Neuron (in vitro differentiated cells): ENCODE results near the gene CNN3.

Experiments used
- H2AFZ ChIP-seq: one replicate; pipeline ENCODE4 v1.6.1; 2013; ENCODE audit warnings: low read depth, mild to moderate bottlenecking, inconsistent platforms, low read length, moderate library complexity
- H3K27me3 ChIP-seq: one replicate; pipeline ENCODE4 v1.6.1; 2013; ENCODE audit warnings: low read length; ENCODE audit not compliant: insufficient read depth
- H3K36me3 ChIP-seq: one replicate; pipeline ENCODE4 v1.6.1; 2013; ENCODE audit warnings: low read length; ENCODE audit not compliant: insufficient read depth
- H3K4me1 ChIP-seq: one replicate; pipeline ENCODE4 v1.6.1; 2013; ENCODE audit warnings: low read length; ENCODE audit not compliant: insufficient read depth
- H3K4me3 ChIP-seq: 2 replicates; pipeline ENCODE4 v1.5.1; 2013; ENCODE audit warnings: mild to moderate bottlenecking, low read length, moderate library complexity
- H3K9me3 ChIP-seq: one replicate; pipeline ENCODE4 v1.6.1; 2013; ENCODE audit warnings: low read length

The CNN3 gene

GRCh38 chr1:94955767-94956632 lies 29.1 kb upstream of the CNN3 start:
- no peak overlapping the region for H2AFZ ChIP-seq

GRCh38 chr1:94954263-94955220 lies 27.6 kb upstream of the CNN3 start:
- no peaks in the 10 kb centered on the region for H3K9me3 ChIP-seq
- peaks cover 11% of the 10 kb centered on the region for H3K4me1 ChIP-seq
- no peaks in the 10 kb centered on the region for H3K36me3 ChIP-seq
- peak overlapping the region; percentile 4 for H2AFZ ChIP-seq
- no peaks in the 10 kb centered on the region for H3K27me3 ChIP-seq
- no peak overlapping the region for H3K4me3 ChIP-seq

More at GRCh38 chr1:94955767-94956632, 29.1 kb upstream of the CNN3 start:
- Histone ChIP-seq H3K4me1 (peaks cover 11% of the 10 kb centered on the region), H3K9me3 (no peaks in the 10 kb centered on the region), H3K27me3 (no peaks in the 10 kb centered on the region), H3K4me3 (no peak overlapping the region), H3K36me3 (no peaks in the 10 kb centered on the region)

GRCh38 chr1:94953746-94954145 lies 26.8 kb upstream of the CNN3 start:
- Histone ChIP-seq H3K4me1 (peaks cover 11% of the 10 kb centered on the region), H3K4me3 (no peak overlapping the region), H3K36me3 (no peaks in the 10 kb centered on the region), H3K9me3 (no peaks in the 10 kb centered on the region), H3K27me3 (no peaks in the 10 kb centered on the region), H2AFZ (no peak overlapping the region)

DNA sequence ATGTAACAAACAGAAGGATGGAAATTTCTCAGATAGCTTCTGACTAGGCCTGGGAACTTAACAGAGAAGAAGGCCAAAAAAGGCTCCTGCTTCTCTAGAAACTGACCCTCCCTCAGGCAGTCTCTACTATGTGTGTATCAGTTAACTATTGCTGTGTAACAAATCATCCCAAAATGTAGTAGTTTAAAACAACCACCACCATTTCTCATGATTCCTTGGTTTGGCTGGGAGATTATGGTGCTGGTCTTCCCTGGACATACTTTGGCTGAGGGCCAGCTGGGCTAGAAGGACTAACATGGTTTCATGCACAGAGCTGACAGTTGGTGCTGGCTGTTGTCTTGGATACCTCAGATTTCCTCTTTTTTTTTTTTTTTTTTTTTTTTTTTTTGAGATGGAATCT lies 26.2 kb upstream of the CNN3 start:
- peaks cover 11% of the 10 kb centered on the region for H3K4me1 ChIP-seq
- no peak overlapping the region for H3K4me3 ChIP-seq
- no peaks in the 10 kb centered on the region for H3K36me3 ChIP-seq
- no peak overlapping the region for H2AFZ ChIP-seq
- no peaks in the 10 kb centered on the region for H3K9me3 ChIP-seq
- H3K27me3 ChIP-seq = no peaks in the 10 kb centered on the region

DNA sequence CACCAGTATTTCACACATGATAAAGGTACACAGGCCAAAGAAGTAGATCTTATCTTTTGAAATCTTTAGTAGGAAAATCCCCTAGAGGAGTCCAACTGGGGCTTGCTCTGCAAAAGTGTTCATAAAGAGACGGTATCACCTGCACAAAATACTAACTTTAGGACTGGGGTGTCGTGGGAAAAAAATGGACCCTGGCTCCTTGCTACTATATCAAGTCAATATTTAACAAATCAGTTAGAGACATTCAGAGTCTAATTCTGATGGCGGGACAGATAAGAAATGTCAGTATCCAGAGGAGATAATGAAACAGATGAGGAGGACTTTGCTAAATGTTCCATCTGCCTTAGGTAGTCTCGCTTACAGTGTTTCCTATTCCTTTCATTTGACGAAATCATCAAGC lies 25.6 kb upstream of the CNN3 start:
- Histone ChIP-seq H3K27me3 (no peaks in the 10 kb centered on the region), H3K4me1 (peaks cover 11% of the 10 kb centered on the region), H3K4me3 (no peak overlapping the region), H3K36me3 (no peaks in the 10 kb centered on the region), H3K9me3 (no peaks in the 10 kb centered on the region), H2AFZ (no peak overlapping the region)

GRCh38 chr1:94951509-94952208 lies 24.7 kb upstream of the CNN3 start:
- Histone ChIP-seq H3K27me3 (no peaks in the 10 kb centered on the region), H3K36me3 (no peaks in the 10 kb centered on the region), H3K9me3 (no peaks in the 10 kb centered on the region), H2AFZ (no peak overlapping the region), H3K4me1 (peaks cover 11% of the 10 kb centered on the region), H3K4me3 (no peak overlapping the region)

DNA sequence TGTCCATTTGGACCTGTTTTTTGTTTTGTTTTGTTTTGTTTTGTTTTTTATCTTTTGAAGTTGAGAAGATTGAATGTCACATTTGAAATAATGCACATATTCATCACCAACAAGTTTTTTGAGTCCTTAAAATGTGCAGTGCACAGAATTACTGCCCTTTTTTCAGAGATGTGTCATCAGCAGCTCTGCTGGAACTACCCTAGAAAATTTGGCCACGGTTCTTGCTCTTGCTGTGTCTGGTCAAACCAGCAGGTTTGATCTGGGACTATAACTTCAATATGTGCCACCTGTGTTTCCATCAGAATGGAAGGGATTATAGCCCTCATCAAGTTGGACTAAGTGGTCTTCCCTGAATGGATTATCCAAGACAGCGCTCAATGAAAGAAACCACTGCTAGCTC lies 24.1 kb upstream of the CNN3 start:
- no peaks in the 10 kb centered on the region for H3K27me3 ChIP-seq
- no peak overlapping the region for H3K4me3 ChIP-seq
- no peaks in the 10 kb centered on the region for H3K9me3 ChIP-seq
- H3K4me1 ChIP-seq = peaks cover 11% of the 10 kb centered on the region
- H3K36me3 ChIP-seq = no peaks in the 10 kb centered on the region
- no peak overlapping the region for H2AFZ ChIP-seq

- no peaks in the 10 kb centered on the region for H3K9me3 ChIP-seq
- no peak overlapping the region for H2AFZ ChIP-seq
- H3K4me3 ChIP-seq = no peak overlapping the region
- peaks cover 11% of the 10 kb centered on the region for H3K4me1 ChIP-seq
- H3K27me3 ChIP-seq = no peaks in the 10 kb centered on the region
- H3K36me3 ChIP-seq = no peaks in the 10 kb centered on the region
Observed at GRCh38 chr1:94949681-94950661, 23.1 kb upstream of the CNN3 start.

- Histone ChIP-seq H3K4me3 (no peak overlapping the region), H3K27me3 (no peaks in the 10 kb centered on the region), H3K9me3 (no peaks in the 10 kb centered on the region), H2AFZ (no peak overlapping the region), H3K36me3 (no peaks in the 10 kb centered on the region), H3K4me1 (no peaks in the 10 kb centered on the region)
Observed at GRCh38 chr1:94947437-94947836, 20.5 kb upstream of the CNN3 start.

DNA sequence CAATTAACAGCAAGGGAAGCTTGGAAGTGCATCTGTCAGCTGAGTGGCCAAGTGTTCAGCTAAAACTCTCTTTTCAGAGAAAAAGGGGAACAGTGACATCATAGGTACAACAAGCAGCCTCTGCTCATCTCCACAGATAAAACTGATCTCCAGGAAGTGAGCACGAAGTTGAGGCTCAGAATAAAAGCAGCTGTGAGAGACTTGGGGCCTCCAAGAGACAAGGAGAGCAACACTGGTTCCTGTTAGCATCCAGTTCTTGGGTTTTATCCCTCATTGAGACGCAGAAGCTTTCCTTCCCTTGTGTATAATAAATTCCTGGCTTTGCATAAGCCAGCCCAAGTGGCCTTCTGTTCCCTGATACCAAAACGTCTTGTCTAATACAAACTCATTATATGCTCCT lies 20.0 kb upstream of the CNN3 start:
- Histone ChIP-seq H3K4me3 (no peak overlapping the region), H3K27me3 (no peaks in the 10 kb centered on the region), H3K36me3 (no peaks in the 10 kb centered on the region)

DNA sequence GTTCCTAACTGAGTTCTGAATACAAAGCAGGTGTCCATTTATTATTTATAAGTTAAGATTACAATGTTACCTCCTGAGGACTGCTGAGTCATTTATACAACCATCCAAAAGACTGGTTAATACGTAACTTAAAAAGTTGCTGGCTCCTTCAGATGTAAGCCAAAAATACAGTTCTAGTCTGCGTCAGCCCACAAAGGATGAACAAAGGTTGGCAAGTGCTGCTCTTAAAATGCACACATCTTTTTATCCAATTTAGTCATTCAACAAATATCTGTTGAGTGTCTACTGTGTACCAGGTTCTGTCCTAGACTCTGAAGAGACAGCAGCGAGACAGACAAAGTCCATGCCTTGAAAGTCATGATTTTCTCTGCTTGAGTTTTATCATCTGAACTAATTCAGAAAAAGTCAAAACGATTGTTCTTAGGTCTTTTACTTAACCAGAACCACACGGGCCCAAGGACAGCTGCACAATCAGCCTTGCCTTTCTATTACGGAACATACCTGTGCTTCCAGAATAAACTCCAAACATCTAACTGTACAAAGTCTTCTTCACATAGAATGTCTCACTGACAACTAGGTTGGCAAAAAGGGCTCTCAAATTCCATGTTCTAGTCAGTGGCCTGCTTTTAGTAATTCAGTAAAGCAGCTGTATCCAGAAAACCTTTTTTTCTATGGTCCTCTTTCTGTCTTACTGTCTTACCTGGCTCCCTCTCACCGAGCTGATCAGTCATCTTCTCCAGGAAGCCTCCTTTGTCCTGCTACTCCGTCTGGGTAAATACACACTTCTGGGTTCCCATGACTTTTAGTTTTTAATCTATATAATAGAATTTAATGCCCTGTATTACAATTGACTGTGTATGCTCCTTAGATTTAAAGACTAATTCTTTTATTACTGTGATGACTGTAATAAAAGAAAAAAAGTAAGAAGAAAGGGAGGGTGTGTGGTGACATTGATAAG lies 15.5 kb upstream of the CNN3 start:
- H3K9me3 ChIP-seq = no peaks in the 10 kb centered on the region
- H3K36me3 ChIP-seq = no peaks in the 10 kb centered on the region
- no peak overlapping the region for H2AFZ ChIP-seq

More for the DNA sequence above, 20.0 kb upstream of the CNN3 start:
- Histone ChIP-seq H2AFZ (no peak overlapping the region), H3K9me3 (no peaks in the 10 kb centered on the region), H3K4me1 (no peaks in the 10 kb centered on the region)

More for the DNA sequence above, 15.5 kb upstream of the CNN3 start:
- Histone ChIP-seq H3K4me3 (no peak overlapping the region), H3K4me1 (peaks cover 15% of the 10 kb centered on the region), H3K27me3 (no peaks in the 10 kb centered on the region)
